ENCODE results near the gene HCN2.

HCN2 gene

GRCh38 chr19:664913-665443 is 75.3 kb downstream of the HCN2 start:
- no peak overlapping the region for H4K91ac ChIP-seq (ENCODE audit: low read depth, low read length, poor library complexity)
- peak overlapping the region; percentile 85 for H3K23ac ChIP-seq (ENCODE audit: low read depth, low read length, poor library complexity)
- peak overlapping the region; percentile 70 for H3K9ac ChIP-seq (ENCODE audit: low read depth, low read length, poor library complexity)
- H2AFZ ChIP-seq (ENCODE audit: low read length) = peak overlapping the region; percentile 86
- peak overlapping the region; percentile 92 for H4K8ac ChIP-seq (ENCODE audit: low read depth, low read length)
- H3K36me3 ChIP-seq (replicated peaks in 1 of 2; ENCODE audit: control insufficient read depth in 2 of 2, insufficient read depth in 2 of 2, low read length in 2 of 2) = peaks cover 0 to 2% of the 10 kb centered on the region in 2 donors
- H3K27me3 ChIP-seq (ENCODE audit: control insufficient read depth in 3 of 3, insufficient read depth in 3 of 3, low read depth in 1 of 3, low read length in 3 of 3) = peaks cover 0 to 2% (median 0%) of the 10 kb centered on the region in 3 experiments
- peak overlapping the region; percentile 85 for H2BK15ac ChIP-seq (ENCODE audit: low read length)
- H2AK5ac ChIP-seq (ENCODE audit: low read depth, low read length) = peak overlapping the region; percentile 56
- peaks cover 26% of the 10 kb centered on the region for H3K79me1 ChIP-seq (ENCODE audit: low read depth, low read length)
- H3K4me1 ChIP-seq (ENCODE audit: control insufficient read depth in 2 of 2, insufficient read depth in 1 of 2, low read depth in 1 of 2, low read length in 2 of 2) = peaks cover 14 to 16% of the 10 kb centered on the region in 2 donors
- H2BK12ac ChIP-seq (ENCODE audit: low read length) = peak overlapping the region; percentile 41
- peak overlapping the region; percentile 94 for H3K14ac ChIP-seq (ENCODE audit: low read length)
- no CpG with 5 or more reads among the region's 24 CpGs for WGBS, 2 donors (ENCODE audit: extremely low coverage in 2 of 2, insufficient read length in 2 of 2, insufficient replicate concordance in 1 of 2)
- peak overlapping the region in 1 of 2 donors; percentile 7 for H3K4me3 ChIP-seq (ENCODE audit: low read length in 2 of 2)
- peak overlapping the region; percentile 98 for H3K18ac ChIP-seq (ENCODE audit: low read length)
- H2BK5ac ChIP-seq (ENCODE audit: low read length) = no peak overlapping the region
- H2BK120ac ChIP-seq (ENCODE audit: low read depth, low read length) = peak overlapping the region; percentile 87
- H3K27ac ChIP-seq (replicated peaks; ENCODE audit: low read length) = no peak overlapping the region
- peak; percentile 87 for DNase-seq (ENCODE audit: low spot score)
- peaks cover 9 to 10% of the 10 kb centered on the region in 2 donors for H3K9me3 ChIP-seq (replicated peaks in 1 of 2; ENCODE audit: control insufficient read depth in 2 of 2, insufficient read depth in 1 of 2, low read depth in 1 of 2, low read length in 2 of 2)
- H3K4ac ChIP-seq (ENCODE audit: low read length) = no peak overlapping the region
- peak overlapping the region; percentile 25 for H3K4me2 ChIP-seq (ENCODE audit: insufficient read depth, low read length, poor library complexity, severe bottlenecking)
